Activated CD4-positive, alpha-beta T cell treated with anti-CD3 and anti-CD28 coated beads, Interleukin-2, amount 50 U/mL, for 24 hours (primary cell): ENCODE measurements around the gene HBA1.
"Not testable (repeated sequence)": the region's sequence is repeated elsewhere in the genome, so short reads cannot be mapped to it uniquely, and the experiment has no call there.

Experiments used
- DNase-seq, 2 donors: peaks; one replicate each; pipeline ENCODE4 v3.0.0-alpha.2; 2020; ENCODE audit warnings: low read depth in 1 of 2, low spot score in 1 of 2

The HBA1 gene

GRCh38 chr16:173928-174769 lies 2.3 kb upstream of the HBA1 start:
- not testable (repeated sequence) for DNase-seq

DNA sequence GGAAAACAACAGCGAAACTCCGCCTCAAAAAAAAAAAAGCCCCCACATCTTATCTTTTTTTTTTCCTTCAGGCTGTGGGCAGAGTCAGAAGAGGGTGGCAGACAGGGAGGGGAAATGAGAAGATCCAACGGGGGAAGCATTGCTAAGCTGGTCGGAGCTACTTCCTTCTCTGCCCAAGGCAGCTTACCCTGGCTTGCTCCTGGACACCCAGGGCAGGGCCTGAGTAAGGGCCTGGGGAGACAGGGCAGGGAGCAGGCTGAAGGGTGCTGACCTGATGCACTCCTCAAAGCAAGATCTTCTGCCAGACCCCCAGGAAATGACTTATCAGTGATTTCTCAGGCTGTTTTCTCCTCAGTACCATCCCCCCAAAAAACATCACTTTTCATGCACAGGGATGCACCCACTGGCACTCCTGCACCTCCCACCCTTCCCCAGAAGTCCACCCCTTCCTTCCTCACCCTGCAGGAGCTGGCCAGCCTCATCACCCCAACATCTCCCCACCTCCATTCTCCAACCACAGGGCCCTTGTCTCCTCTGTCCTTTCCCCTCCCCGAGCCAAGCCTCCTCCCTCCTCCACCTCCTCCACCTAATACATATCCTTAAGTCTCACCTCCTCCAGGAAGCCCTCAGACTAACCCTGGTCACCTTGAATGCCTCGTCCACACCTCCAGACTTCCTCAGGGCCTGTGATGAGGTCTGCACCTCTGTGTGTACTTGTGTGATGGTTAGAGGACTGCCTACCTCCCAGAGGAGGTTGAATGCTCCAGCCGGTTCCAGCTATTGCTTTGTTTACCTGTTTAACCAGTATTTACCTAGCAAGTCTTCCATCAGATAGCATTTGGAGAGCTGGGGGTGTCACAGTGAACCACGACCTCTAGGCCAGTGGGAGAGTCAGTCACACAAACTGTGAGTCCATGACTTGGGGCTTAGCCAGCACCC lies 1.2 kb upstream of the HBA1 start:
- DNase-seq: no peak

GRCh38 chr16:176006-176405 lies 474 bp upstream of the HBA1 start:
- not testable (repeated sequence) for DNase-seq

DNA sequence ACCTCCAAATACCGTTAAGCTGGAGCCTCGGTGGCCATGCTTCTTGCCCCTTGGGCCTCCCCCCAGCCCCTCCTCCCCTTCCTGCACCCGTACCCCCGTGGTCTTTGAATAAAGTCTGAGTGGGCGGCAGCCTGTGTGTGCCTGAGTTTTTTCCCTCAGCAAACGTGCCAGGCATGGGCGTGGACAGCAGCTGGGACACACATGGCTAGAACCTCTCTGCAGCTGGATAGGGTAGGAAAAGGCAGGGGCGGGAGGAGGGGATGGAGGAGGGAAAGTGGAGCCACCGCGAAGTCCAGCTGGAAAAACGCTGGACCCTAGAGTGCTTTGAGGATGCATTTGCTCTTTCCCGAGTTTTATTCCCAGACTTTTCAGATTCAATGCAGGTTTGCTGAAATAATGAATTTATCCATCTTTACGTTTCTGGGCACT lies 928 bp downstream of the HBA1 start:
- no peak for DNase-seq

GRCh38 chr16:177981-178667 lies 1.6 kb downstream of the HBA1 start:
- DNase-seq: no peak

GRCh38 chr16:178668-179015 lies 2.2 kb downstream of the HBA1 start:
- no peak for DNase-seq

- no peak for DNase-seq
These were observed 3.0 kb downstream of the HBA1 start for GRCh38 chr16:179211-180092.

DNA sequence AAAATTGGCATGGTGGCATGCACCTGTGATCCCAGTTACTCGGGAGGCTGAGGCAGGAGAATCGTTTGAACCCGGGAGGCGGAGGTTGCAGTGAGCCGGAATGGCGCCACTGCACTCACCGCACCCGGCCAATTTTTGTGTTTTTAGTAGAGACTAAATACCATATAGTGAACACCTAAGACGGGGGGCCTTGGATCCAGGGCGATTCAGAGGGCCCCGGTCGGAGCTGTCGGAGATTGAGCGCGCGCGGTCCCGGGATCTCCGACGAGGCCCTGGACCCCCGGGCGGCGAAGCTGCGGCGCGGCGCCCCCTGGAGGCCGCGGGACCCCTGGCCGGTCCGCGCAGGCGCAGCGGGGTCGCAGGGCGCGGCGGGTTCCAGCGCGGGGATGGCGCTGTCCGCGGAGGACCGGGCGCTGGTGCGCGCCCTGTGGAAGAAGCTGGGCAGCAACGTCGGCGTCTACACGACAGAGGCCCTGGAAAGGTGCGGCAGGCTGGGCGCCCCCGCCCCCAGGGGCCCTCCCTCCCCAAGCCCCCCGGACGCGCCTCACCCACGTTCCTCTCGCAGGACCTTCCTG lies 3.7 kb downstream of the HBA1 start, which contains the start of gene HBQ1:
TSS of gene HBQ1 (plus strand) at position 359 of the 575 bp plus-strand sequence. CDS start at position 387, 28 bp downstream.
- DNase-seq: no peak

- peak; percentile 15 to 72 for DNase-seq
These were observed 4.4 kb downstream of the HBA1 start for GRCh38 chr16:180681-181564.

GRCh38 chr16:181565-182021 lies 5.1 kb downstream of the HBA1 start:
- peak in 1 of 2 donors; percentile 78 for DNase-seq

GRCh38 chr16:183005-183404 lies 6.5 kb downstream of the HBA1 start:
- DNase-seq: no peak

- DNase-seq: no peak
These were observed 8.7 kb downstream of the HBA1 start for GRCh38 chr16:185213-185612.

- no peak for DNase-seq
These were observed 9.2 kb downstream of the HBA1 start for GRCh38 chr16:185691-186090.

GRCh38 chr16:187330-187729 lies 10.8 kb downstream of the HBA1 start:
- no peak for DNase-seq

DNA sequence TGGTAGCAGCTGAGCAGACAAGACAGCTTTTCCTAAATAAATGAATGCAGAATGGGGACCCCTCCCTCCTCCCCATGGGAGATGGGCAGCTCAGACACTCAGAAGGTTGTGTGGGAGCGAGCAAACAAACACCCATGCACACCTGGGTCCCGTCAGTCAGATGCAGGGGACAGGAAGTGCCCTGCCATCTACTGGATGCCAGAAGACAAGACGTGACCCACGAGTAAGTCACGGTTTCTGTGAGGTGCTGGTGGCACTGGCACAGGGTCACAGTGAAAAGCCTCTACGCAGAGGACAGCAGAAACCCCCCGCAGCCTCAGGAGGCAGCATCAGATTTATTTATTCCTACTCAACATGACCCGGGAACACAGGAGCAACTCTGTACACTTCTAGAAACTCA lies 12.2 kb downstream of the HBA1 start:
- DNase-seq: no peak

DNA sequence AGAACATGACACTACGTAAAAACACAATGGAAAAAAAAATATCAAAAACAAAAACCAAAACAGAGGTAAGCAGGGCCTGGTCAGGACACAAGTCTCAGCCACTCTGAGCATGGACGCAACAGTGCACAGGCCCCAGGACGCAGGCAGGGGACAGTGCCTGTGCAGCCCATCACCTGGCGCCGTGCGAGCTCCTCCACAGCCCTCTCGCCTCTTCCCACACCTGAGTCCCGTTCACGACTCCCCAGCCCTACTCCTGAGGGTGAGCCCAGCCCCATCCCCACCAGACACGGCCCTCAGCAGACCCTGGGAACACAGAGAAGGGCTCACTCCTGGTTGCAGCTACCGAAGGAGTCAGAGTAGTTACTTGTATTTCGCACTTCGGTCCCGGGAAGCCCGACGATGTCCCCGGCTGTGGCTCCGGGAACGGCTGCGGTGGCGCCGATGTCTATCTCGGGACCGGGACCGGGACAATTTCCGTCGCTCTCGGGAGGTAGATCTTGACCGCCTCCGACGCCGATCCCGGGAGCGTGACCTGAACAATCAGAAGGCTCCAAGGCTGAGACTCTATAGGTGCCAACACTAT lies 13.2 kb downstream of the HBA1 start:
- DNase-seq: no peak

DNA sequence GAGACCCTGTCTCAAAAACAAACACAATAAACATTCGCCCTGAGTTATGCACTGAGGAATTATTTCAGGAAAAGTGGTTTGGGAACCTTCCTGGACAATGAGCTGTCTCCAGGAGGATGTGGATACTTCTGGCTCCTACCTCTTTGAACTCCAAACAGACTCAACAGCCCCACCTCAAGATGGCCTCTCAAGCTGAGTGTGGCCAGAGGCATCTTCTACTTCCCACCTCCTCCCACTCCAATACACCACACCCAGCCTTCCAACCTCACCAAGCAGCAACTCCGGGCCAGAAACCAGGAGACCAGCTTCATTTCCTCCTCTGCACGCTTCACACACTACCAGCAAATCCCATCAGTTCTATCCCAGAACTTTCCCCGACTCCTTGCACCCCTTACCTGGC lies 15.4 kb downstream of the HBA1 start:
- DNase-seq: no peak

DNA sequence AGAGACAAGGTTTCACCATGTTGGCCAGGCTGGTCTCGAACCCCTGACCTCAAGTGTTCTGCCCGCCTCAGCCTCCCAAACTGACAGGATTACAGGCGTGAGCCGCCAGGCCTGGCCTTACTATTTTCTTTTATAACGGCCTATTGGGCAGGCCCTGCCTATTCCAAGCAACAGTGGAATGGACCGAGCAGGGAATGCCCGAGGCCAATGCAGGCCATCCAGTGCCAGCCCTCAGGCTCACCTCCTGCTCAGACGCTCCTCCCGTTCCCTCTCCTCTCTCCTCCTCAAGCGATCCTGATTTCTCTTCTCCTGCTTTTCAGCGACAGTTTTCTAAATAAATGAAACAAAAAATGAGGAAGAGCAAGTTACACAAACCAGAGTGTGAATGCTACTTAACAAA lies 16.2 kb downstream of the HBA1 start:
- no peak for DNase-seq

DNA sequence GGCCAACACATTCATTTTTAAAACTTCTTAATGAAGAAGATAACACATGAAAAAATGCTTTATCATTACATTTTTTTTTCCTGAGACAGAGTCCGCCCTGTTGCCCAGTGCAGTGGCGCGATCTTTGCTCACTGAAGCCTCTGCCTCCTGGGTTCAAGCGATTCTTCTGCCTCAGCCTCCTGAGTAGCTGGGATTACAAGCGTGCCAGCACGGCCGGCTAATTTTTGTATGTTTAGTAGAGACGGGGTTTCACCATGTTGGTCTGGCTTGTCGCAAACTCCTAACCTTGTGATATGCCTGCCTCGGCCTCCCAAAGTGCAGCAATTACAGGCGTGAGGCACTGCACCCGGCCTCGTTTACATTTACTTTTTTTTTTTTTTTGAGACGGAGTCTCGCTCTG lies 17.0 kb downstream of the HBA1 start:
- DNase-seq: no peak
